Right atrium auricular region (tissue), 2 donors: ENCODE results near the gene CYP46A1. TPM values are rescaled to one million over a fixed set of nuclear protein-coding genes. Genes with fewer than 3 reads are reported as not detected.

Experiments used
- DNase-seq: peaks from one replicate; pipeline ENCODE4 v3.0.0-alpha.2; 2019; ENCODE audit warnings: low spot score
- H3K27ac ChIP-seq, 2 donors: fragments of 200-600 bp; sonication (generic); 1 replicate in 1 of 2; 2 replicates in 1 of 2; pipeline ENCODE4 v1.5.1; 2016 to 2019
- H3K27me3 ChIP-seq, 2 donors: fragments of 200-600 bp; sonication (generic); one replicate each; pipeline versions ENCODE4 v1.5.1 to v1.6.0; 2017 to 2019
- H3K36me3 ChIP-seq: fragments of 200-600 bp; sonication (generic); one replicate; pipeline ENCODE4 v1.5.1; 2016
- H3K4me1 ChIP-seq, 2 donors: fragments of 200-600 bp; sonication (generic); one replicate each; pipeline versions ENCODE4 v1.5.1 to v1.6.0; 2017 to 2019
- H3K4me3 ChIP-seq, 2 donors: fragments of 200-600 bp; sonication (generic); 1 replicate in 1 of 2; 2 replicates in 1 of 2; pipeline ENCODE4 v1.5.1; 2017 to 2019; ENCODE audit warnings: mild to moderate bottlenecking in 1 of 2, moderate library complexity in 1 of 2
- H3K9me3 ChIP-seq, 2 donors: fragments of 200-600 bp; sonication (generic); one replicate each; pipeline ENCODE4 v1.5.1; 2019
- CTCF ChIP-seq, 2 donors: fragments of 200-600 bp; sonication (generic); IDR thresholded peaks; one replicate each; pipeline ENCODE4 v1.5.1; 2019; ENCODE audit warnings: antibody characterized with exemption in 2 of 2
- total RNA-seq, 2 donors: library from RNA; depleted of rRNA; stranded (reverse); fragments of >200 nt; gene quantifications; one replicate each; pipeline ENCODE4 v1.1.0, GENCODE V29; 2016

CYP46A1 gene
- total RNA-seq, 2 donors from 2014 or later = 1.4 to 6.9 TPM

DNA sequence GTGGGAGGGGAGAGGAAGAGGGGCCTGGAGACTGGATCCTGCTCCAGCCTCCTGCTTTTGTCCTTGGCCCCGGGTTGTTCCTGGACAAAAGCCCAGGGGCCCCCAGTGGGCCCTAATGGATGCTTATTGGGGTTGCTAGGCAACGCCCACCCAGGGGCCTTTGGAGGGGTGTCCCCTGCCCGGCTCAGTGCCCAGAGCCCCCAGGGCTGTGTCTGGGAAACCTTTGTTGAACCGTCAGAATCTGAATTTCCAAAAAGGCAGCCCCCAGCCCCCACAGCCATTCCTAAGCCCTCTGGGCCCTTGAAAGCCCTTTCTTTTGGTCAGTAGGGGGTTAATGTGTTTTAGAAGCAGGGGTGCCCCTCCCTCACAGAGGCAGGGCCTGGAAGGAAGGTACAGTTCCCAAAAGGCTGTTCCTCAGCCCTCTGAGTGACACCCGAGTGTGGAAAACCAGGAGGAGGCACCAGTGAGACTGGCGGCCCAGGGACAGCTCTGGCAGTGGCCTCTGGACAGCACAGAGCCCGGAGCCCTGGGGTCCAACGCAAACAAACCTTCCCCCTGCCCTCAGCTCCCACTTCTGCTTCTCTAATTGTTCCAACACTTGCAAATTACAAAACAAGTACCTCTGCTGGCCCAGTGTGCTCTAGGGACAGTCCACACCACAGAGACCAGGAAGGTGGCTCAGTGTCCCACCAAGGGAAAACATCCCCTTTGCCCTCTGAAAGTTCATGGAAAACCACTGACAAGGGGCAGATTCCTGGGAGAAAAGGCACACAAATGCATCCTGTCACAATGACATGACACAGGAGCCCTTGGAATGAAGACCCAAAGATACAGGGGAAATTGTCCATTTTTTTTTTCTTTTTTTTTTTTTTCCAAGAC lies 19.8 kb upstream of the CYP46A1 start:
- Histone ChIP-seq H3K4me1 (no peaks in the 10 kb centered on the region), H3K4me3 (no peak overlapping the region), H3K27ac (no peak overlapping the region), H3K9me3 (no peaks in the 10 kb centered on the region), H3K36me3 (no peaks in the 10 kb centered on the region), H3K27me3 (no peaks in the 10 kb centered on the region)
- TF ChIP-seq CTCF (IDR thresholded peaks at IDR 0.05) = no peak
- DNase-seq = no peak

- H3K36me3 ChIP-seq = no peaks in the 10 kb centered on the region
- no peak for TF ChIP-seq CTCF (IDR thresholded peaks at IDR 0.05)
- H3K27ac ChIP-seq = no peak overlapping the region
- H3K9me3 ChIP-seq = no peaks in the 10 kb centered on the region
- no peak for DNase-seq
- H3K4me3 ChIP-seq = no peak overlapping the region
- no peaks in the 10 kb centered on the region for H3K4me1 ChIP-seq
- no peaks in the 10 kb centered on the region for H3K27me3 ChIP-seq
Measured at GRCh38 chr14:99664937-99665273, 19.2 kb upstream of the CYP46A1 start.

DNA sequence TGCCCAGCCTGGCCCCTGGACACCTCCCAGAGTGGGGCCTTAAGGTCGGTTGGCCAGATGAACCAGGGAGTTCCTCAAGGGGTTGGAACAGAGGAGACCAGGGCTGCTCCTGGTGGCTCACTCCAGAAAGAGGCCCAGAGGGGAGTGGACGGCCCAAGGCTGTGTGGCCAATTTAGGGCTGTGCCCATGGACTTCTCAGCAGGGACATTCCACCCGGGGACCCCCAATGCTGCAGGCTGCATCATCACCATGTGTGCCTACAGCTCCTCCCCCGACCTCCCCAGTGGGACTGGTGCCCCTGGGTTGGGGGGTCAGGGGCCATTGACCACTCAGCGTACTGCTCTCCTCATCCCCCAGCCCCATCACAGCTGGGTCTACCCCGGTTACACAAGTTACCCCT lies 17.6 kb upstream of the CYP46A1 start:
- H3K9me3 ChIP-seq = no peaks in the 10 kb centered on the region
- no peak overlapping the region for H3K27ac ChIP-seq
- no peak for DNase-seq
- H3K4me1 ChIP-seq = no peaks in the 10 kb centered on the region
- H3K36me3 ChIP-seq = no peaks in the 10 kb centered on the region
- no peaks in the 10 kb centered on the region for H3K27me3 ChIP-seq
- no peak overlapping the region for H3K4me3 ChIP-seq
- TF ChIP-seq CTCF (IDR thresholded peaks at IDR 0.05) = no peak

GRCh38 chr14:99667045-99667444 lies 17.1 kb upstream of the CYP46A1 start:
- H3K27ac ChIP-seq = no peak overlapping the region
- H3K4me3 ChIP-seq = no peak overlapping the region
- H3K27me3 ChIP-seq = no peaks in the 10 kb centered on the region
- DNase-seq = no peak
- TF ChIP-seq CTCF (IDR thresholded peaks at IDR 0.05) = no peak
- no peaks in the 10 kb centered on the region for H3K9me3 ChIP-seq
- H3K36me3 ChIP-seq = no peaks in the 10 kb centered on the region
- H3K4me1 ChIP-seq = no peaks in the 10 kb centered on the region

- no peak for DNase-seq
- H3K36me3 ChIP-seq = no peaks in the 10 kb centered on the region
- no peak overlapping the region for H3K4me3 ChIP-seq
- no peaks in the 10 kb centered on the region for H3K9me3 ChIP-seq
- no peak for TF ChIP-seq CTCF (IDR thresholded peaks at IDR 0.05)
- H3K4me1 ChIP-seq = no peaks in the 10 kb centered on the region
- H3K27ac ChIP-seq = no peak overlapping the region
- no peaks in the 10 kb centered on the region for H3K27me3 ChIP-seq
Measured at GRCh38 chr14:99667821-99668220, 16.3 kb upstream of the CYP46A1 start.
